ENCODE measurements around the gene ABTB1. TPM values are rescaled to one million over a fixed set of nuclear protein-coding genes. Genes with fewer than 3 reads are reported as not detected.

The ABTB1 gene
- polyA plus RNA-seq, 1 donor from 2014 or later, result 2.0 TPM

DNA sequence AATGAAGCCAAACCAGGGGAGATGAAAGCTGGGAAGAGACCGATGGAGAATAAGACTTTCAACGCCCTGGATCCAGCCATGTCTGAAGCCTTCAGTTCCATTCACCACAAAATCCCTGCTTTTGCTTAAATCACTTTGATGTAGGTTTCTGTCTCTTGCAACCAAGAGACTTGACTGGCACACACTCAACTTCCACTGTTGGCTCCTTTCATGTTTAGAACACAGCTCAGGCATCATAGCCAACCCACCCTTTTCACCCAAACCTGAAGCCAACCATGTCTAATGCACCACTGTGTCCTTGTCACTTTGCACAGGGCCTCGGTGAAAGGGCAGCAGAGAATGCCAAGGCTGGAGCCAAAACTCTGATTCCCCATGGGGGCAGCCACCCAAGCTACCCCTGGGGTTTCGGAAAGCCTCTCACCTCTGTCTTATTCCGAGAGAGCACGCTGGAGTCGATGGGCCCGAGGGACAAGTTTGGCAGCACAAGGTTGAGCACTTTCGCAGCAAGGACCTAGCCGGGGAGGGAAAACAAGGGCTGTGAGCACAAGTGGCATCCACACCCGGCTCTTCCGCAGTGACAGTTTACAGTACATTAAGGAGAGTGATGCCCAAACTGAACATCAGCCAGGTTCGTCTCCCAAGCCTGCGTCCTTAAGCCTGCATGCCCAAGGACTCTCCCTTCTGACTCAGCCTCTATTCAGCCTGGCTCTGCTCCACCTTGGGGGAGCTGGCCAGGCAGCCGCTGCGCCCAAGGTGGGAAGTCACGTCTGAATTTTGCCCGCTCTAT, 37.6 kb downstream of the ABTB1 start:
- no peaks in the 10 kb centered on the region for H3K79me2 ChIP-seq (replicated peaks; ENCODE audit: insufficient read depth, low read length)
- no peak overlapping the region for H3K9ac ChIP-seq (ENCODE audit: low read length)
- no peak overlapping the region for H3K4me3 ChIP-seq (ENCODE audit: low read length)
- no peaks in the 10 kb centered on the region for H3K9me3 ChIP-seq (ENCODE audit: low read length)
- H3K27ac ChIP-seq (ENCODE audit: low read length), result no peak overlapping the region
- no peaks in the 10 kb centered on the region for H3K27me3 ChIP-seq (ENCODE audit: insufficient read depth, low read depth, low read length)
- no peaks in the 10 kb centered on the region for H3F3A ChIP-seq (ENCODE audit: insufficient read depth, low read length, poor library complexity, severe bottlenecking)
- H3K9me2 ChIP-seq (ENCODE audit: insufficient read depth, low read length), result no peaks in the 10 kb centered on the region
- H4K20me1 ChIP-seq (ENCODE audit: insufficient read depth), result no peaks in the 10 kb centered on the region
- no peak overlapping the region for H2AFZ ChIP-seq (ENCODE audit: low read depth, low read length)
- no peak overlapping the region for H3K4me2 ChIP-seq (ENCODE audit: low read length)
- TF ChIP-seq POLR2AphosphoS5 (IDR thresholded peaks at IDR 0.05), result no peak
- TF ChIP-seq, protein P1, sequence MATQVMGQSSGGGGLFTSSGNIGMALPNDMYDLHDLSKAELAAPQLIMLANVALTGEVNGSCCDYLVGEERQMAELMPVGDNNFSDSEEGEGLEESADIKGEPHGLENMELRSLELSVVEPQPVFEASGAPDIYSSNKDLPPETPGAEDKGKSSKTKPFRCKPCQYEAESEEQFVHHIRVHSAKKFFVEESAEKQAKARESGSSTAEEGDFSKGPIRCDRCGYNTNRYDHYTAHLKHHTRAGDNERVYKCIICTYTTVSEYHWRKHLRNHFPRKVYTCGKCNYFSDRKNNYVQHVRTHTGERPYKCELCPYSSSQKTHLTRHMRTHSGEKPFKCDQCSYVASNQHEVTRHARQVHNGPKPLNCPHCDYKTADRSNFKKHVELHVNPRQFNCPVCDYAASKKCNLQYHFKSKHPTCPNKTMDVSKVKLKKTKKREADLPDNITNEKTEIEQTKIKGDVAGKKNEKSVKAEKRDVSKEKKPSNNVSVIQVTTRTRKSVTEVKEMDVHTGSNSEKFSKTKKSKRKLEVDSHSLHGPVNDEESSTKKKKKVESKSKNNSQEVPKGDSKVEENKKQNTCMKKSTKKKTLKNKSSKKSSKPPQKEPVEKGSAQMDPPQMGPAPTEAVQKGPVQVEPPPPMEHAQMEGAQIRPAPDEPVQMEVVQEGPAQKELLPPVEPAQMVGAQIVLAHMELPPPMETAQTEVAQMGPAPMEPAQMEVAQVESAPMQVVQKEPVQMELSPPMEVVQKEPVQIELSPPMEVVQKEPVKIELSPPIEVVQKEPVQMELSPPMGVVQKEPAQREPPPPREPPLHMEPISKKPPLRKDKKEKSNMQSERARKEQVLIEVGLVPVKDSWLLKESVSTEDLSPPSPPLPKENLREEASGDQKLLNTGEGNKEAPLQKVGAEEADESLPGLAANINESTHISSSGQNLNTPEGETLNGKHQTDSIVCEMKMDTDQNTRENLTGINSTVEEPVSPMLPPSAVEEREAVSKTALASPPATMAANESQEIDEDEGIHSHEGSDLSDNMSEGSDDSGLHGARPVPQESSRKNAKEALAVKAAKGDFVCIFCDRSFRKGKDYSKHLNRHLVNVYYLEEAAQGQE (IDR thresholded peaks at IDR 0.05; ENCODE audit: borderline replicate concordance), result no peak
- TF ChIP-seq MXI1 (conservative IDR thresholded peaks at IDR 0.05; ENCODE audit: poor library complexity, severe bottlenecking), result no peak
- TF ChIP-seq EZH2 (IDR thresholded peaks at IDR 0.05; ENCODE audit: borderline replicate concordance, insufficient read depth, low read length, poor library complexity, severe bottlenecking), result no peak
- no peak for TF ChIP-seq EP300 (conservative IDR thresholded peaks at IDR 0.05; ENCODE audit: poor library complexity, severe bottlenecking)
- TF ChIP-seq, protein P2, sequence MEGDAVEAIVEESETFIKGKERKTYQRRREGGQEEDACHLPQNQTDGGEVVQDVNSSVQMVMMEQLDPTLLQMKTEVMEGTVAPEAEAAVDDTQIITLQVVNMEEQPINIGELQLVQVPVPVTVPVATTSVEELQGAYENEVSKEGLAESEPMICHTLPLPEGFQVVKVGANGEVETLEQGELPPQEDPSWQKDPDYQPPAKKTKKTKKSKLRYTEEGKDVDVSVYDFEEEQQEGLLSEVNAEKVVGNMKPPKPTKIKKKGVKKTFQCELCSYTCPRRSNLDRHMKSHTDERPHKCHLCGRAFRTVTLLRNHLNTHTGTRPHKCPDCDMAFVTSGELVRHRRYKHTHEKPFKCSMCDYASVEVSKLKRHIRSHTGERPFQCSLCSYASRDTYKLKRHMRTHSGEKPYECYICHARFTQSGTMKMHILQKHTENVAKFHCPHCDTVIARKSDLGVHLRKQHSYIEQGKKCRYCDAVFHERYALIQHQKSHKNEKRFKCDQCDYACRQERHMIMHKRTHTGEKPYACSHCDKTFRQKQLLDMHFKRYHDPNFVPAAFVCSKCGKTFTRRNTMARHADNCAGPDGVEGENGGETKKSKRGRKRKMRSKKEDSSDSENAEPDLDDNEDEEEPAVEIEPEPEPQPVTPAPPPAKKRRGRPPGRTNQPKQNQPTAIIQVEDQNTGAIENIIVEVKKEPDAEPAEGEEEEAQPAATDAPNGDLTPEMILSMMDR (IDR thresholded peaks at IDR 0.05; ENCODE audit: poor library complexity, severe bottlenecking), result no peak
- no peak for TF ChIP-seq SMC3 (conservative IDR thresholded peaks at IDR 0.05; ENCODE audit: poor library complexity)
- no peak for TF ChIP-seq TAF1 (IDR thresholded peaks at IDR 0.05; ENCODE audit: low read depth)
- no peak for TF ChIP-seq RAD21 (conservative IDR thresholded peaks at IDR 0.05)
- no peaks in the 10 kb centered on the region for H3K36me3 ChIP-seq (ENCODE audit: insufficient read depth, low read length)

GRCh38 chr3:127711021-127711695, 38.4 kb downstream of the ABTB1 start:
- Histone ChIP-seq H3K27me3 (ENCODE audit: insufficient read depth, low read depth, low read length) (no peaks in the 10 kb centered on the region), H2AFZ (ENCODE audit: low read depth, low read length) (no peak overlapping the region), H3K79me2 (replicated peaks; ENCODE audit: insufficient read depth, low read length) (no peaks in the 10 kb centered on the region), H3K9me2 (ENCODE audit: insufficient read depth, low read length) (no peaks in the 10 kb centered on the region), H3K27ac (ENCODE audit: low read length) (no peak overlapping the region), H3K4me3 (ENCODE audit: low read length) (no peak overlapping the region), H3F3A (ENCODE audit: insufficient read depth, low read length, poor library complexity, severe bottlenecking) (no peaks in the 10 kb centered on the region), H3K36me3 (ENCODE audit: insufficient read depth, low read length) (no peaks in the 10 kb centered on the region), H3K4me2 (ENCODE audit: low read length) (no peak overlapping the region), H3K9ac (ENCODE audit: low read length) (no peak overlapping the region), H4K20me1 (ENCODE audit: insufficient read depth) (no peaks in the 10 kb centered on the region), H3K9me3 (ENCODE audit: low read length) (no peaks in the 10 kb centered on the region)
- TF ChIP-seq POLR2AphosphoS5 (IDR thresholded peaks at IDR 0.05) (no peak), TAF1 (IDR thresholded peaks at IDR 0.05; ENCODE audit: low read depth) (no peak), EZH2 (IDR thresholded peaks at IDR 0.05; ENCODE audit: borderline replicate concordance, insufficient read depth, low read length, poor library complexity, severe bottlenecking) (no peak), SMC3 (conservative IDR thresholded peaks at IDR 0.05; ENCODE audit: poor library complexity) (no peak), RAD21 (conservative IDR thresholded peaks at IDR 0.05) (no peak), EP300 (conservative IDR thresholded peaks at IDR 0.05; ENCODE audit: poor library complexity, severe bottlenecking) (no peak), MXI1 (conservative IDR thresholded peaks at IDR 0.05; ENCODE audit: poor library complexity, severe bottlenecking) (no peak)
- TF ChIP-seq, protein P1 (IDR thresholded peaks at IDR 0.05; ENCODE audit: borderline replicate concordance), result no peak
- TF ChIP-seq, protein P2 (IDR thresholded peaks at IDR 0.05; ENCODE audit: poor library complexity, severe bottlenecking), result no peak
